ENCODE data around the gene PGGHG.
A peak's percentile ranks its signal among the peaks of the same experiment; 100 is the strongest.

PGGHG gene

GRCh38 chr11:288478-289397 is at the start of gene PGGHG:
TSS of gene PGGHG (plus strand) at chr11:289126. CDS start at chr11:289817, 691 bp downstream.
- DNase-seq, result peak in 1 of 14 donors; percentile 38

- no peak for DNase-seq
Measured at GRCh38 chr11:240315-240714, 48.6 kb upstream of the PGGHG start.

GRCh38 chr11:241634-242033 is 47.3 kb upstream of the PGGHG start:
- no peak for DNase-seq

GRCh38 chr11:244376-244775 is 44.5 kb upstream of the PGGHG start:
- no peak for DNase-seq

- no peak for DNase-seq
Measured at GRCh38 chr11:249062-249461, 39.9 kb upstream of the PGGHG start.

- DNase-seq, result no peak
Measured at GRCh38 chr11:250274-250673, 38.7 kb upstream of the PGGHG start.

GRCh38 chr11:250740-251299 is 38.1 kb upstream of the PGGHG start:
- DNase-seq, result peak in 6 of 14 donors; percentile 1 to 35 (median 21)

GRCh38 chr11:251550-251949 is 37.4 kb upstream of the PGGHG start:
- no peak for DNase-seq

- no peak for DNase-seq
Measured at GRCh38 chr11:252666-253065, 36.3 kb upstream of the PGGHG start.

- DNase-seq, result no peak
Measured at GRCh38 chr11:253160-253885, 35.6 kb upstream of the PGGHG start.

- no peak for DNase-seq
Measured at GRCh38 chr11:253886-254270, 35.0 kb upstream of the PGGHG start.

- DNase-seq, result no peak
Measured at GRCh38 chr11:255176-255575, 33.8 kb upstream of the PGGHG start.

- DNase-seq, result no peak
Measured at GRCh38 chr11:255816-256215, 33.1 kb upstream of the PGGHG start.

- no peak for DNase-seq
Measured at GRCh38 chr11:256952-257737, 31.8 kb upstream of the PGGHG start.

GRCh38 chr11:257766-258493 is 31.0 kb upstream of the PGGHG start:
- DNase-seq, result no peak

- DNase-seq, result no peak
Measured at GRCh38 chr11:259413-259812, 29.5 kb upstream of the PGGHG start.

- DNase-seq, result no peak
Measured at GRCh38 chr11:261624-262023, 27.3 kb upstream of the PGGHG start.

- DNase-seq, result no peak
Measured at GRCh38 chr11:266676-267439, 22.1 kb upstream of the PGGHG start.

GRCh38 chr11:267491-267994 is 21.4 kb upstream of the PGGHG start:
- peak in 1 of 14 donors; percentile 9 for DNase-seq

- DNase-seq, result peak in 2 of 14 donors; percentile 23 to 29
Measured at GRCh38 chr11:268716-269145, 20.2 kb upstream of the PGGHG start.

All from C1 segment of cervical spinal cord (tissue), 14 donors.